ENCODE results near the gene PSME3IP1.

The PSME3IP1 gene

DNA sequence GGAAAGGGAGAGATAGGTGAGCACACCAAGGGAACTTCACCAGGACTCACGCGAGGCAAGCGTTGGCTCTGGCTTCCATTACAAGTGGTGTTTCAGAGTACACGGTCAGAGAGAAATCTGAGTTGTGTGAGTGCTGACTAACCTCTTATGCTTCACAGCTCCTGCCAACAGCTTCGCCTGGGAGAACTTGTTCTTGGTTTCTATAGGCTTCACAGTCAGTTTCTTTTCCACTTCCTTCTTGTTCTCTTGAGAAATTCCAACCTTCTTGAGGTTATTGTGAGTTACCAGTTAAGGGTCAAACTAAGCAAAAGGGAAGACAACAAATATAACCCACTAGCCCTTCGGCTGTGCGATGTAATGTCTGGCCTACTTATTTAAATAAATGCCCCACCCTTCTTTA is 18.9 kb downstream of the PSME3IP1 start:
- DNase-seq: no peak

DNA sequence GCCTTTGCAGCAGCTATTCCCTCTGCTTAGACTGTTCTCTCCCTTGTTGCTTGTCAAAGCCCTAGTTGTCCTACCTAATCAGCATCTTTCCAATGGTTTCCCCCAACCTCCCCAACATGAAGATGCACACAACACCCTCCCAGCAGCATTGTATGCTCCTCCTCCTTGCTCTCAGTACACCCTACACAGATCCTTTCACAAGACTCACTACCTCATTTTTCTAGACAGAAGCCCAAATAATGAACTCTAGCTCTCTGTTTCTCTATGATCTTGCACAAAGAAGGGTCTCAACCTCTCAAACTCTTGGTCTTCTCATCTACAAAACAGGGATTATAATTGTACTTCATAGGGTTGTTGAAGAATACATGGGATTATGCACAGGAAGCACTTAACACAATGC is 19.4 kb downstream of the PSME3IP1 start:
- DNase-seq: no peak

DNA sequence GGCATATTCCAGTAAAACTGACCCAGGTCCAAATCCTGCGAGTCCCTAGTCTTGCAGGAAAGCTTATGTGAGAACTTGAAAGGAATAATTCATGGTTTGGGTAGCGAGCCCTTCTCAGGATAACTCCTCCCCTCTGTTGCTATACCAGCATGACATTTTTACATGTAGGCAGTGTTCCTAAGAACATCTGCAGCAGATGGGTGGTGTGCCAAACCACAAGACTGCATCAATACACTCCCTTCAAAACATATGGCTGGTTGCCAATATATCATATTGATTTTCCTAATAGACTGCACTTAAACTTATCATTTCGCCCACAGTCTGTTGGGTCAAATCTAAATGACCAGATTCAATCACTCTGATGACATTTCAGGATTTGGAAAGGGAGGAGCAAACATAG is 19.9 kb downstream of the PSME3IP1 start:
- DNase-seq: no peak

DNA sequence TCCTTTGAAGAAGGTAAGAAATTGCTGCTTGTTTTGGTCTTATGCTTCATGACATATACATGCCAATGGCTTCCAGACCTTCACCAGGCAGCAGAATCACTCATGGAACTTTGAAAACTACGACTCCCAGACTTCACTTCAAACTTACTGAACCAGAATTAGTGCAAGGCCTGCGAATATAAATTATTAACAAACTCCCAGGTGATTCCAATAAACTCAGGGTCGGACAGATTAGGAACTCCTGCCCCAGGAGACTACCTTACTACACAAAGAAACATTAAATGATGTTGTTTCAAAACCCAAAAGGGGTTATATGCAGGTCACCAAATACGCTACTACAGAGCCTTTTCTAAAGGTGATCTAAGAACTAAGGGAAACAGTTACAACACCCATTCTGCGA is 20.4 kb downstream of the PSME3IP1 start:
- no peak for DNase-seq

DNA sequence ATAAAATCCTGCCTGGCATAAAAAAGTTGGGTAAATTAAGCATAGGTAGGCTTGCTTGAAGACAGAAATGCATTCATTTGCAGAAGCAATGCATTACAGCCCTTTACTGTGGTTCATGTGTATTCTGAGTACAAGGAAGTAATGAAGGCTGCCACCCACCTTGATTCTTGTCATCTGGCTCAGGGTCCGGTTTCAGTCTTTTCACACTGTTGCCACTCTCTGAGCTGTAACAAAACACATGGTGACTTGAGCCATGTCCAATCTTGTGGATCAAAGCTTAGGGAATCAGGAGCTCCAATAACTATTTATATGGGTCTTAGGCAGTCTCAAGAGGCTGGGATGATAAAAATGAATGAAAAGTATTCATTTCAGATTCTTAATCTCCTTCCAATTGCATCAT is 22.0 kb downstream of the PSME3IP1 start:
- DNase-seq: no peak

DNA sequence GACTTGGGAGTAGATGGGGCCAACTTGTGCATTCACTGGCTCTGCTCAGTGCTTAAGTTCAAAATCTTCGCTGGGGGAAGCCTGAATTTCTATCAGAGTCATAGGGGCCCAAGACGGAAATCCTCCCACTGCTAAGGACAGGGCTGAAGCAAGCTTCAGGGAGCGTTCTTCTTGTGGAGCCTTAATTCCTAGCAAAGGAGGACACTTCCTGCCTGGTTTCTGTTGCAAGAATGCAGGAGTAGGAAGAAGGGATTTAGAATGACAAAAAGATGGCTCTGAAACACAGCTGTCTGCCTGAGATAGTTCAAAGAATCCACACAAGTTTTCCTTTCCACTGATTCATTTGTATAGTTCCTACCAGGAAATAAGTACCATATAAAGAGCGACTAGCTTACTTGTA is 26.4 kb downstream of the PSME3IP1 start:
- DNase-seq: no peak

DNA sequence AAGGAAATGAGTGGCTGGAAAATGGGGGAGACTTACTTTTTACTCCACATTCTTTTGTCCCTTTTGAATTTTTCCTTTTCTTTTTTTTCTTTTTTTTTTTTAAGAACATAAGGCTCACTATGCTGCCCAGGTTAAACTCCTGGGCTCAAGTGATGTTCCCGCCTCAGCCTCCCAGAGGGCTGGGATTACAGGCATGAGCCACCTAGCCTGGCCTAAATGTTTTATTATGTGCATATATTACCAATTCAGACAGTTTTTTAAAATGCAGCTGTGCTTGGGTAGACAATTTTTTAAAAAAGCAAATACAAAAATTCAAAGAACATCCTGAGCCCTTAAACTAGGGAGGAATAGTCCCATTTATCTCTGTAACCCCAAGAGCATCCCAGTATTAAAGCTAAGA is 28.3 kb downstream of the PSME3IP1 start:
- no peak for DNase-seq

DNA sequence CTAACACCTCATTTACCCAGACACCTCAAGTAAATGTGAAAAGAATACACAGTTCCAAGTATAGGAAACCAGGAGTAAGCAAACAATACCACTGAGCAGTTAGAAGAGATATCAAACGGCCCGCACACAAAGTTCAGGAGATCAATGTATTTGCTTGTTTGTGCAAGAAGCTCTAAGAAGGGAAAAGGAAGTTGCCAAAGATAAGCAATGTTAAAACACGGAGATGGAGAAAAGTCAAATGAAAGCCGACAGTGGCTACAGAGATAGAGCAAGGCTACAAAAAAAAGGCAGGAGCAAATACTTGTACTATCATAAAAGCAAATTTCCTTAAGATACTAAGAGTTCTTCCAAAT is 29.5 kb downstream of the PSME3IP1 start:
- DNase-seq: no peak

DNA sequence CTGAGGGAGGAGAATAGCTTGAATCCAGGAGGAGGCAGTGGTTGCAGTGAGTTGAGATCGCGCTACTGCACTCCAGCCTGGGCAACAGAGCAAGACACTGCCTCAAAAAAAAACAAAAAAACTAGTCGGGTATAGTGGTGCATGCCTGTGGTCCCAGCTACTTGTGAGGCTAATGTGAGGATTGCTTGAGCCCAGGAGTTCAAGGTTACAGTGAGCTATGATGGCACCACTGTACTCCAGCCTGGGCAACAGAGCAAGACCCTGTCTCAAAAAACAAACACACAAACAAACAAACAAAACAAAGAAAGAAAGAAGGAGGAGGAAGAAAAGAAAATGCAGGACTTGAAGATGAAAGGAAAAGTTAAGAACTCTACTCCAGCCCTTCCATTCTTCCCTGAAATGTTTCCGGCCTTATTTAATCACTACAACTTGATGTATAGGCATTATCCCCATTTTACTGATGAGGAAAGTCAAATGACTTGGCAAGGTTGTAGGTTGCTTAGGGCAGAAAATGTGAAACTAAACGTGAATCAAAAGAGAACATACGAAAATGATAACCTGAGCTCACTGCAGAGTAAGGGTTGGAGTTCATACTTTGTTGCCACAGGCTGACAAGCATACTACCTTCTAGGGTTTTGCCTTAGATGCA is 30.0 kb downstream of the PSME3IP1 start:
- no peak for DNase-seq

DNA sequence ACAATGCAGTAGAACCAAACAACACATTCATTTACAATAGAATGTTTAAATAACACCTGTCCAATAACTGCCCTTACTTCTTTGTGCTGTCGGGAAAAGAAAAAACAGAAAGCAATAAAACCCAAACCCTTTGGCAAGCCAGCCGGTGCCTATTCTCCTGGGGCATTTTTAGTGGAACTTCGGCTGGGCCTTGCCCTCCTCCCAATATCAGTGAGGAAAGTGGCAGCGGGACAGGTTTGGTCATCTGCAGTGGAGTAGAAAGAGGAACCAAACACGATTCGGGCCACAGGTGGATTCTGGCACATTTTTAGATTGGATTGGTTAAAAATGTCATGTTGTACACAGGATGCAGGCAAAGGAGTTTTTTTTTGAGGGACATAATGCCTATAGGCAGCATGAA is 32.0 kb downstream of the PSME3IP1 start:
- no peak for DNase-seq

DNA sequence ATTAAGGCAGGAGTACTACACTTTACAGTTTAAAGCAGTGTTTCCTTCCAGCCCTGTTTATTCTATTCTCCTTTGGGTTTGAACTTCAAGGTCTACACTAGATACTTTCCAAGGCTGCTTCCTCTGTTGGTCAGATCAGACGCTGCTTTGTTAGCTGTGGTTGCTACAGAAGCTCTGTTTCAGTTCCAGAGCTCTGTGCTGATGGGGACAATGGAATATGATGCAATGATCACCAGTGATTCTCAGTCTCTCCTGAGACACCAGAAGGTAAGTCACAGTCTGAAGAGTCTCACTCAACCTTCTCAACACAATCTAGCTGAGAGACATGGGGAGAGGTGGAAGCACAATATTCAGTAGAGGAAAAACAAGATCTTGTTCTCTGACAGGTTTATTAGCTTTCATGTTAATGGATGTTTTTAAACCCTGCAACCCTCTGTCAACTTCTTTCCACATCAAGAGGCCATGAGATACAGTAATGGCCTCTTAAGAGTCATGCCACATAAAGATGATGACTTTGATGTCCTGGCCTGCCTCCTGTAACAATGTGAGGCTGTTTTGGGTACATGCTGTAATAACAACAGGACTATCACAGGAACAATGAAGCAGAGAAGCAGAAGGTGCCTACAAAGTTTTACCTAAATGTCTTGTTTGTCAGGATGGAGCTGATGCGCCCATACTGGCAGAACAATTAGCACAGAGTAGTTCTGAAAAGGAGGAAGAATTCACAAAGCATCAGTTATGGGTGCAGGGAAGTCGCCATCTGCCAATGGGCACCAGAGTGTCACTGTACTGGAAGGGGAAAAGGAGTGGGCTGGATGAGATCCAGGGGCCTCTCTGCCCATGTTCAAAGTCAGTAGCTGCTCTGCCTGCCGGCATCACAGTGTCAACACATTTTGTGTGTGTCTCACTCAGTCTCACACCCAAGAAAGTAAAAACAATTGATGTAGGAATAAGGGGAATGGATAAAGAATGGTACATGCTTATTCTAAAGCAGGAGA is 33.4 kb downstream of the PSME3IP1 start:
- DNase-seq: no peak

DNA sequence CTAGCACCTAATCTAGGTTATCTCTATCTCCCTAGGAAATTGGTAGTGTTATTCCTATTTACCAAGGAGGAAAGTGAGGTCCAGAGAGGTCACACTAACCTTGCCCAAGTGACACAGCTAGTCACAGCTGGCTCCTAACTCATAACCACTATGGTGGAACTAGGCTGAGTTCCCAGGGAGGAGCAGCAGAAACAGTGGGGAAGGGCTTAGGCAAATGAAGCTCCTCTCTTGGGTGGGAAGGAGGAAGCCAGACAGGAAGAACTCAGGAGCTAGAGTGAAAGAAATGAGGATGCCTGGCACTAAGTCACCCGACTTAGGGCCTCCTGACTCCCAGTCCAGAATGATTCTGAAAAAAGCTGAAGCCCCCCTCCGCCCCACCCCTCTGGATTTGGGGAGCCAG is 34.5 kb downstream of the PSME3IP1 start:
- no peak for DNase-seq

DNA sequence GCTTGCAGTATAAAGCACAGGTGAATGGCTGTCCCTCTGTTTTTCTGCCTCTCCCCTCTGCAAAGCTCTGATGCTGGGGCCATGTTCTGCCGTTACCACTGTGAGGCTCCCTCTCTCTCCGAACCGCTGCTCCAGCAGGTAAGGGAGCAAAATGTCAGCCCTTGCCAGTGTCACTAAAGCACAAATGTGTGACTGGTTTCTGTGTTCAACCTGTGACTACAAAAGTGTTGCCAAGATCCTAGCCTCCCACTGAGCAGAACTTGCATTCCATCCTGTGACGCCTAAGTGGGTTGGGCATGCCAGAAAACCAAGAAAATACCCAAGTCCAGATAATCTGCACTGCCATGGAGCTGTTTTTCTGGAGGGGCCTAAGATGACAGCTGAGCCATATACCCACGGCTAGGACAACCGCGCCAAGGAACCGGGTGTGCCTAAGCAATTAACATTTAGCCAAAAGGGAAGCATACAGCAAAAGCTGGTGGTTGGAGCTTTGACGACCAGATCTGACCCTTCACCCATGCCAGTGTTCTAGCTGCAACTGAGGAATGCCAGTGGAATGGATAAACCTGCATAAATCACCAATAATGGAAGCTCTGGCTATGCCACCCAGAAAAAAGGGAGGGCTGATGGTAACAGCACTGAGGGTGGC is 35.0 kb downstream of the PSME3IP1 start:
- no peak for DNase-seq

DNA sequence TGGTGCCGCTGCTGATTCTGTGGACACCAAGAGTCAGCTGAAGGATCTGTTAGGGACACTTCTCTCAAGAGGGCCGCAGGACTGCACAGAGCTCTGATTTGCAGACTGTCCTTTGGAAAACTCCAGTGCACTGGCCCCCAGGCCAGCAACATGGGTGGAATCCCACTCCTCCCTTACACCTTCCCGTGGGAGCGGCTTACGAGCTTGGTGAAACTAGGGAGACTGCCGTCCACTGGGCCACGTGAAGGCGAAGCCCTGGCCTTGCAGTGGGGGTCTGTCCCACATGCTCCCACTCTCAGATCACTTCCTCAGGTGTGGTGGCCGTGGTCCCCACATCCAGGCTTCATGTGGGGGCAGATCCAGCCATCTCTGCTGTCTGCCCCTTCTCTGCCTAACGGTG is 36.4 kb downstream of the PSME3IP1 start:
- no peak for DNase-seq

DNA sequence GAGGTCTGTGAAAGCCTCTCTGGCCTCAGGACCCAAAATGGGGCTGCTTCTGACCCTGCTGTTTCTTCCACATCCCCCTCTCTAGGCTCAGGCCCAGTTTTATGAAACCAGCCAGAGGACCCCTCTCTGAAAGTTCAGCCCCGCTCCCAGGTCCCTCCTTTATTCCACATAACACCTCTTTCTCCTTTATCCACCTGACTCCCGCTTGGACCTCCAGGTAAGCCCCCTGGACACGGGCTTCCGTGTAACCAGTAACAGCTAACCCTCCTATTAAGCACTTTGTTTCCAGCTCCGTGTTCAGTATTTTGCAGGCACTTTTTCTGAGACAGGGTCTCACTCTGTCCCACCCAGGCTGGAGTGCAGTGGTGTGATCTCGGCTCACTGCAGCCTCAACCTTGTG is 37.4 kb downstream of the PSME3IP1 start:
- DNase-seq: no peak

DNA sequence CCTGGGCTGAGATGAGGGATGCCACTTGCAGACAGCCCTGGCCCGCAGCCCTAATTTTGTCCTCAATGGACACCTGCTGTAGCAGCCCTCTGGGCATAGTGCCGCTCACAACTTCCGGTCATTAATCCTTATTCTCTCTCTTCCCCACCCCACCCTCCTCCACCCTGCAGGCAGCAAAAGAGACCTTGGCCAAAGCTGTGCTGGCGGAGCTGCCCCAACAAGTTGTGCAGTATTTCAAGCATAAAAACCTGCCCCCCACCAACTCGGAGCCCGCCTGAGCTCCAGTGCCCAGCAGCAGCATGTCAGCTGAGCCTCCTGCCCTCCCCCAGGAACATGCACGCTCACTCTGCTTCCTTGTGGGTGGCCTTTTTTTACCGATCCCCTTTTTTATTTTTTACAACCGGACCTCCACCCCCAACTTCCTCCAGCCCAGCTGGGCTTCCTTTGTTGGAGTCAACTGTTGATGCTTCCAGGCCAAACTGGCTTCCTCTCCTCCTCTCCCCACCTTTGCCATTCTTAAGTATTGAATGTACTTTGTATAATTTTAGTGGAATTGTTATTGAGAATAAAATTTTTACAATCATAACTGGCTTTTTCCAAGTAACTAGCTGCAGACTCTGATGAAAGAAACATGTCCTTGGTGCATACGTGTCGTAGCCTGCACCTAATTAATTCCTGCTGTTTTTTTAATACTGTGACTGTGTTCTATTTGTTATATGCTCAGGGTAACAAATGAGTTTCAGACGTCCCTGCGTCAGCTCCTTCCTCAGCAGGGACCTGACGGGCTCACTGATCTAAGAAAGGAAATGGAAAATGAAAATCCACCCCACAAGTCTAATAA is 38.2 kb downstream of the PSME3IP1 start:
- DNase-seq: no peak

DNA sequence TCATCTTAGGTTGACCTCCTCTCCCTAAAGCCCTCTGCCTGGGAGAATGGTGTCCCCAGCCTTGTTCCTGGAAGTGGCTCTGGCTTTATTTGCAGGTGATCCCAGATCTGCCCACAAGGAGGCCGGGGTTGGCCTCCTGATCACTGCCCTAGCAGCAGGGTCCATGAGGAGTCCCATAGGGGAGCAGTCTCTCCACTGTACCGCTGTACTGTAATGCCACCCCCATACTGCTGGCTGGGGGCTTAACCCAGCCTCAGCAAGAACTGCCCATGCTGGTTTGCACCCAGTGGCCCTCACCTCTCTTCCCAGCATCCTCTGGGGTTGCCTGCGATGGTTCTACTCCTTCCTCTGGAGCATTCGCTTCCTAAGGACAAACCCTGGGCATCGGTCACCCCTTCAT is 39.1 kb downstream of the PSME3IP1 start:
- no peak for DNase-seq

DNA sequence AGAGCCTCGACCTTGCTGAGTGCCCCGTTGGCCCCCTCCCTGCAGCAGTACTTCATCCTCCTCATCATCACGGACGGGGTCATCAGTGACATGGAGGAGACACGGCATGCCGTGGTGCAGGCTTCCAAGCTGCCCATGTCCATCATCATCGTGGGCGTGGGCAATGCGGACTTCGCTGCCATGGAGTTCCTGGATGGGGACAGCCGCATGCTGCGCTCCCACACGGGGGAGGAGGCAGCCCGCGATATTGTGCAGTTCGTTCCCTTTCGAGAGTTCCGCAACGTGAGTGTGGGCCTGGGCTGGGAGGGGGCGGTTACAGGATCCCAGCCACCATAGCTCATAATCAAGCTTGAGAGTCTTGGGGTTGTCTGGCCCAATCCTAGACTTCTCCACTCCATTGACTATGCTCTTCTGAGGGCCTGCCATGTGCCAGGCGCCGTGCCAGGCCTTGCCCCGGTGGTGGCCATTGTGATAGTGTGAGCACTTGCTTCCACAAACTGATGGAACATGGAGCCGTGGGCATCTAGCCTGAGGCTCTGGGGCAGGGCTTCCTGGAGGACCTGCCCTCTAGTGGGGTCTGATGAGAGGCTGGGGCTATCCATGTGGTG is 39.7 kb downstream of the PSME3IP1 start:
- DNase-seq: no peak

DNA sequence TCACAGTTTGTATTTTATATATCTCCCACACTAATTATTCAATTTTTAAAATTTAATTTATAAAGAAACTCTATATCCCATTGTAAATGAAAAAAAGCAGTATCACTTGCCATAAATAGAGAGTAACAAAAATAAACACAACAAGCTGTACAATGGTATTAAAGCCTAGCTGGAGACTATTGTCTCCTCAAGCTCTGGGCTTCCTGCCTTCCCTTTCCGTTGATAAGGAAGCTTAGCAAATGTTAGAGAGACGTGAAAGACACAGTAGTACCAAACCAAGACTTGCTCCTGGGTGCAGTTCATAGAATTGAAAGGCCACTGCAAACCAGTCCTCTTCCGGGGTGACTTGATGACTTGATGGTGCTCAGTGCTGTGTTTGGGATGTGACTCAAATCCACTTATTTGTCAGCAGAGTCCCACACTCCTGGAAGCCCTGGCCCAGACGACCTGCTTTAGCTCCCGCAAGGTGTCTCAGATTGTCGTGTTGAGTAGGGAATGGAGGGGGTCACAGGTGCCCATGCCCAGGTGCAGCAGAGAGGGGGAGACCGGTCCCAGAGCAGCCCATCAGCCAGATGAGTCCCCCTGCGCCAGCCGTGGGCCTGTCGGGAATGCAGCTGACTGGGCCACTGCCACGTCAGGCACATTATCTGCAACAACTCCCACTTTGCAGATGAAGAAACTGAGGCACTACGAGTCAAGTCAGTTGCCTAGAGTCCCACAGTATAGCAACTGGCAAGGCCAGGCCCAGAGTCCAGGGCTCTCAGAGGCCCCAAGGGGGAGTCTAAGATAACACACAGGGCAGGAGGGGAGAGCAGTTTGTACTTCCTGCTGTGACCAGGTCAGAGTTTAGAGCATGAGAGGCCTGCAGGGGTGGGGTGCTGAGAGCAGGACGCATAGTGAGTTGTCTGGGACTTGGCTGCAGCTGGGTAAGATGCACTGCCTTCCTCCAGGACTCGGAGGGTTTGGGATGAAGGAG is 40.5 kb downstream of the PSME3IP1 start:
- no peak for DNase-seq

DNA sequence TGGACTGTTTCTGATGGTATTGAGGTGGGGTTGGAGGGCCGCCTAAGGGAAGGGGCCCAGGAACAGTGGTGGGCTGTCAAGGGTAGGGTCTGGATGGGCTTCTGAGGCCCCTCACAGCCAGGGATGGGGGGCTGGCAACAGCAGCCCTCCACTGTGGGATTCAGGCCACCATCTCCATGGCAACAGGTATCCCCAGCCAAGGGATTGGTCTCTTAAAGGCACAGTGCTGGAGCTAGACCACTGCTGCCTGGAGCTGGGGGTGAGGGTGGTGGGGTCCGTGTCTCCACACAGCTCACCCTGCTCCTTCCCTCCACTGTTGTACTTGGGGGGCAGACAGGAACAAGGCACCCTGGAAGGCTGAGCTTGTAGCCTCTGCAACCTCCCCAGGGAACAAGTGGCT is 41.8 kb downstream of the PSME3IP1 start:
- no peak for DNase-seq

Data from NCI-H446 treated with DMSO at 0.1 percent for 48 hours (cell line).